CD4-positive, alpha-beta T cell (primary cell): ENCODE measurements around the gene CCAR1. TPM values are rescaled to one million over a fixed set of nuclear protein-coding genes. Genes with fewer than 3 reads are reported as not detected.
"Not testable (repeated sequence)": the region's sequence is repeated elsewhere in the genome, so short reads cannot be mapped to it uniquely, and the experiment has no call there.

Source experiments
- ATAC-seq: fragments of 200-7000 bp; cut with Tn5 transposase; one replicate; pipeline ENCODE4 v1.10.0; 2022; ENCODE audit warnings: mild to moderate bottlenecking; ENCODE audit not compliant: poor library complexity
- CTCF ChIA-PET: fragments of 350-600 bp; sonication (Branson Sonifier 250); formaldehyde crosslinking; loops from one replicate; lab custom pipeline; 2021; ENCODE audit warnings: antibody characterized with exemption, inconsistent platforms; lab: Charles Lee
- POLR2A ChIA-PET: fragments of 350-600 bp; sonication (Branson Sonifier 250); formaldehyde crosslinking; loops from one replicate; lab custom pipeline; 2021; ENCODE audit warnings: antibody characterized with exemption, inconsistent platforms; lab: Charles Lee
- DNase-seq, 14 experiments: peaks; one replicate each; pipeline ENCODE4 v3.0.0-alpha.2; 2013 to 2020; ENCODE audit warnings: mixed read lengths in 2 of 14
- H3K27ac ChIP-seq, 2 donors: one replicate each; pipeline versions ENCODE4 v1.5.1 to v1.7.0; 2013; ENCODE audit warnings: low read length in 2 of 2, low read depth in 1 of 2, mild to moderate bottlenecking in 1 of 2
- H3K27me3 ChIP-seq, 2 experiments: 1 replicate in 1 of 2; 2 replicates in 1 of 2; pipeline versions ENCODE4 v1.6.1 to v1.7.0; 2013; ENCODE audit warnings: low read length in 2 of 2, control low read depth in 1 of 2, mild to moderate bottlenecking in 1 of 2, moderate library complexity in 1 of 2; ENCODE audit not compliant: insufficient read depth in 2 of 2, control insufficient read depth in 1 of 2
- H3K36me3 ChIP-seq: one replicate; pipeline ENCODE4 v1.6.1; 2013; ENCODE audit warnings: low read length, control low read depth; ENCODE audit not compliant: insufficient read depth
- H3K4me1 ChIP-seq: one replicate; pipeline ENCODE4 v1.6.1; 2013; ENCODE audit warnings: low read length, control low read depth; ENCODE audit not compliant: insufficient read depth
- H3K4me3 ChIP-seq: one replicate; pipeline ENCODE4 v1.5.1; 2013; ENCODE audit warnings: mild to moderate bottlenecking, low read length, moderate library complexity
- H3K9me3 ChIP-seq, 2 experiments: 1 replicate in 1 of 2; 2 replicates in 1 of 2; pipeline versions ENCODE4 v1.6.1 to v1.7.0; 2013; ENCODE audit warnings: low read length in 2 of 2, mild to moderate bottlenecking in 2 of 2, control low read depth in 1 of 2, moderate library complexity in 1 of 2; ENCODE audit not compliant: control insufficient read depth in 1 of 2, insufficient read depth in 1 of 2
- H3K27ac Mint-ChIP-seq: one replicate; pipeline ENCODE4 v1.8.0; 2020; ENCODE audit warnings: mixed read lengths
- H3K27me3 Mint-ChIP-seq: one replicate; pipeline ENCODE4 v1.8.0; 2021; ENCODE audit warnings: mixed read lengths
- H3K36me3 Mint-ChIP-seq: one replicate; pipeline ENCODE4 v1.8.0; 2021; ENCODE audit warnings: low read depth, mixed read lengths
- H3K4me1 Mint-ChIP-seq: one replicate; pipeline ENCODE4 v1.8.0; 2021; ENCODE audit warnings: low read depth, mixed read lengths
- H3K4me3 Mint-ChIP-seq: one replicate; pipeline ENCODE4 v1.8.0; 2020; ENCODE audit warnings: mild to moderate bottlenecking, mixed read lengths
- H3K9me3 Mint-ChIP-seq: one replicate; pipeline ENCODE4 v1.8.0; 2020; ENCODE audit warnings: mixed read lengths
- intact Hi-C, 2 experiments: fragments of 100-400 bp; cut with DNase I in 1 of 2; cut with micrococcal nuclease in 1 of 2; formaldehyde crosslinking; loops; one replicate each; pipeline versions ENCODE4 v1.15.1 to v1.9.0; 2023 to 2025; cut with DNase I, micrococcal nuclease
- total RNA-seq, 174 experiments: library from RNA in 2 of 174; stranded (reverse) in 2 of 174; gene quantifications; one replicate each; pipeline ENCODE4 v1.2.3 and lab custom pipeline; 2021 to 2026
- TF ChIP-seq, protein P1 (sequence below): fragments of 200-600 bp; IDR thresholded peaks from one replicate; pipeline ENCODE4 v1.8.0; 2022; ENCODE audit warnings: antibody characterized with exemption, mild to moderate bottlenecking

The CCAR1 gene
- total RNA-seq, 2 experiments from 2014 or later: 68.9 to 82.2 TPM

DNA sequence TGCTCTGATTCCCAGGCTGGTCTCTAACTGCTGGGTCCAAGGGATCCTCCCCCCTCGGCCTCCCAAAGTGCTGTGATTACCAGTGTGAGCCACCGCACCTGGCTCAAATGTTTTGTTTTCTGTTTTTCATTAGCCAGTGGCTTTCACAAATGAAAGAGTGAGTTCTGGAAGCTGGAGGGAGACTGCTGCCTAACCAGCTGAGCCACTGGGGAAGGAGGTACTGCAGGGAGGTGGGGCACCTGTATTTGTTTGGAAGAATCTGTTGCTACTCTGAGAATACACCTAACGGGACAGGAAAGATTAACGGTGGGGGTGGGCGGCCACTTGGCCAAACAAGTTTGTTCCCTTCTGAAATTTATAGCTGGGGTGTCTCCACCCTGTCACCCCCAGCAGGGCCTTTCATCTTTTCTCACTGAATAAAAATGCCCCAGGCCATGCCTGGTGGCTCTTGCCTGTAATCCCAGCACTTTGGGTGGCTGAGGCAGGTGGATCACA lies 111.0 kb downstream of the CCAR1 start:
- no peak overlapping the region for H3K27ac ChIP-seq
- TF ChIP-seq, protein P1, sequence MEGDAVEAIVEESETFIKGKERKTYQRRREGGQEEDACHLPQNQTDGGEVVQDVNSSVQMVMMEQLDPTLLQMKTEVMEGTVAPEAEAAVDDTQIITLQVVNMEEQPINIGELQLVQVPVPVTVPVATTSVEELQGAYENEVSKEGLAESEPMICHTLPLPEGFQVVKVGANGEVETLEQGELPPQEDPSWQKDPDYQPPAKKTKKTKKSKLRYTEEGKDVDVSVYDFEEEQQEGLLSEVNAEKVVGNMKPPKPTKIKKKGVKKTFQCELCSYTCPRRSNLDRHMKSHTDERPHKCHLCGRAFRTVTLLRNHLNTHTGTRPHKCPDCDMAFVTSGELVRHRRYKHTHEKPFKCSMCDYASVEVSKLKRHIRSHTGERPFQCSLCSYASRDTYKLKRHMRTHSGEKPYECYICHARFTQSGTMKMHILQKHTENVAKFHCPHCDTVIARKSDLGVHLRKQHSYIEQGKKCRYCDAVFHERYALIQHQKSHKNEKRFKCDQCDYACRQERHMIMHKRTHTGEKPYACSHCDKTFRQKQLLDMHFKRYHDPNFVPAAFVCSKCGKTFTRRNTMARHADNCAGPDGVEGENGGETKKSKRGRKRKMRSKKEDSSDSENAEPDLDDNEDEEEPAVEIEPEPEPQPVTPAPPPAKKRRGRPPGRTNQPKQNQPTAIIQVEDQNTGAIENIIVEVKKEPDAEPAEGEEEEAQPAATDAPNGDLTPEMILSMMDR: no peak
- ChIA-PET CTCF (no interaction called here), POLR2A (no interaction called here)
- Mint-ChIP-seq H3K9me3 (no peaks in the 10 kb centered on the region), H3K4me3 (no peak overlapping the region), H3K4me1 (peaks cover 19% of the 10 kb centered on the region), H3K36me3 (no peaks in the 10 kb centered on the region), H3K27ac (no peak overlapping the region), H3K27me3 (no peaks in the 10 kb centered on the region)
- no peaks in the 10 kb centered on the region for H3K9me3 ChIP-seq
- H3K4me3 ChIP-seq: no peak overlapping the region
- no peak for ATAC-seq
- intact Hi-C loops: loop anchor here in 1 of 2 experiments (5.0 kb wide), 1 partner anchor 65 kb away; no protein-coding TSS in a partner anchor
- peaks cover 20% of the 10 kb centered on the region for H3K4me1 ChIP-seq
- no peaks in the 10 kb centered on the region for H3K36me3 ChIP-seq
- H3K27me3 ChIP-seq: no peaks in the 10 kb centered on the region
- no peak for DNase-seq

DNA sequence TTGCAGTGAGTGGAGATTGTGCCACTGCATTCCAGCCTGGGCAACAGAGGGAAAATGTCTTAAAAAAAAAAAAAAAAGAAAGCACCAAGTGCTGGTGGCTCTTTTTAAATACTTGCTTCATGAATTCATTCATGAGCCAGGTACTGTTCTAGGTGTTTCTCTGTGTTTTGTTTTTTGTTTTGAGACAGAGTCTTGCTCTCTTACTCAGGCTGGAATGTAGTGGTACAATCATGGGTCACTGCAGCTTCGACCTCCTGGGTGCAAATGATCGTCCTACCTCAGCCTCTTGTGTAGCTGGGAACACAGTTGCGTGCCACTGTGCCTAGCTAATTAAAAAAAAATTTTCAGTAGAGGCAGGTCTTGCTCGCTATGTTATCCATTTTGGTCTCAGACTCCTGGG lies 111.6 kb downstream of the CCAR1 start:
- H3K9me3 Mint-ChIP-seq: no peaks in the 10 kb centered on the region
- Histone ChIP-seq H3K4me3 (no peak overlapping the region), H3K27me3 (no peaks in the 10 kb centered on the region), H3K36me3 (no peaks in the 10 kb centered on the region), H3K4me1 (peaks cover 17% of the 10 kb centered on the region), H3K27ac (no peak overlapping the region), H3K9me3 (no peaks in the 10 kb centered on the region)
- peaks cover 19% of the 10 kb centered on the region for H3K4me1 Mint-ChIP-seq
- H3K4me3 Mint-ChIP-seq: no peak overlapping the region
- no peak overlapping the region for H3K27ac Mint-ChIP-seq
- TF ChIP-seq, protein P1: no peak
- no peaks in the 10 kb centered on the region for H3K27me3 Mint-ChIP-seq
- POLR2A ChIA-PET: no interaction called here
- intact Hi-C loops: loop anchor here in 1 of 2 experiments (5.0 kb wide), 1 partner anchor 65 kb away; no protein-coding TSS in a partner anchor
- DNase-seq (no peak), ATAC-seq (no peak)
- no peaks in the 10 kb centered on the region for H3K36me3 Mint-ChIP-seq
- CTCF ChIA-PET: no interaction called here

DNA sequence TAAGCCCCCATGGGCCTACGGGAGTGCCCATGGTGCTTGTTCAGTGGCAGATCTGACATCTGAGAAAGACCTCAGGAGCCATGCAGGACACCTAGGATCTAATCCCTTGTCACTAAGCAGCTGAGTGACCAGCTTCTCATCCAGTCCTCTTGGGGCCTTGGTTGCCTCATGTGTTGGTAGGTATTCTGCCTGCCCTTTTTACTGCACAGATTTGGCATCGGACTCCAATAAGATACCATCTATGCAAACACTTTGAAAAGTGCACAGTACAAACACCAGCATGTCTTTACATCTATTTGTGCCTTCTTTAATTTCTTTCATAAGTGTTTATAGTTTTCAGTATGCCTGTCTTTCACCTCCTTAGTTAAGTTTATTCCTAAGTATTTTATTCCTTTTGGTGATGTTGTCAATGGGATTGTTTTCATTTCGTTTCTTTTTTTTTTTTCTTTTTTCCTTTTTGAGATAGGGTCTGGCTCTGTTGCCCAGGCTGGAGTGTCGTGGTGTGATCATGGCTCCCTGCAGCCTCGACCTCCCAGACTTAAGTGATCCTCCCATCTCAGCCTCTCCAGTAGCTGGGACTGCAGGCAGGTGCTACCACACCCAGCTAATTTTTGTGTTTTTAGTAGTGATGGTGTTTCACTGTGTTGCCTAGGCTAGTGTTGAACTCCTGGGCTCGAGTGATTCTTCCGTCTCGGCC lies 116.7 kb downstream of the CCAR1 start:
- Histone ChIP-seq H3K27me3 (no peaks in the 10 kb centered on the region), H3K4me1 (no peaks in the 10 kb centered on the region), H3K4me3 (no peak overlapping the region), H3K27ac (no peak overlapping the region), H3K9me3 (no peaks in the 10 kb centered on the region), H3K36me3 (no peaks in the 10 kb centered on the region)
- intact Hi-C loops: no loop called here
- H3K9me3 Mint-ChIP-seq: no peaks in the 10 kb centered on the region
- no peaks in the 10 kb centered on the region for H3K27me3 Mint-ChIP-seq
- ATAC-seq: no peak
- CTCF ChIA-PET: no interaction called here
- no peaks in the 10 kb centered on the region for H3K36me3 Mint-ChIP-seq
- H3K27ac Mint-ChIP-seq: no peak overlapping the region
- POLR2A ChIA-PET: interaction anchor here (1.4 kb wide), 1 partner anchor 10 kb away, joined by 5 read pairs; the partner anchor contains the start of gene STOX1
- DNase-seq: no peak
- TF ChIP-seq, protein P1: no peak
- no peaks in the 10 kb centered on the region for H3K4me1 Mint-ChIP-seq
- no peak overlapping the region for H3K4me3 Mint-ChIP-seq

DNA sequence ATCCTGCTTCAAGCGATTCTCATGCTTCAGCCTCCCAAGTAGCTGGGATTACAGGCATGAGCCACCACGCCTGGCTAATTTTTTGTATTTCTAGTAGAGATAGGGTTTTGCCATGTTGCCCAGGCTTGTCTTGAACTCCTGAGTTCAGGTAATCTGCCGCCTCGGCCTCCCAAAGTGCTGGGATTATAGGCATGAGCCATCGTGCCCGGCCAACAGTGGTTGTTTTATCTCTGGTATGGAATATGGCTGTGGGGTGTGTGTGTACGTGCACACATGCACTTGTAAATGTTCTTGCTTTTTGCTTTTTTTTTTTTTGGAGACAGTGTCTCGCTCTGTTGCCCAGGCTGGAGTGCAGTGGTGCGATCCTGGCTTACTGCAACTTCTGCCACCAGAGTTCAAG lies 119.6 kb downstream of the CCAR1 start:
- H3K9me3 ChIP-seq, CTCF ChIA-PET, H3K4me1 ChIP-seq, H3K27me3 Mint-ChIP-seq, ATAC-seq, H3K9me3 Mint-ChIP-seq, H3K4me3 Mint-ChIP-seq, H3K36me3 Mint-ChIP-seq, H3K4me1 Mint-ChIP-seq, H3K27ac Mint-ChIP-seq, H3K4me3 ChIP-seq, intact Hi-C loops, DNase-seq, H3K27ac ChIP-seq, POLR2A ChIA-PET, H3K36me3 ChIP-seq, H3K27me3 ChIP-seq: not testable (repeated sequence)
